NT2/D1 (cell line): ENCODE data around the gene CCDC186.

Experiments
- DNase-seq: peaks from one replicate; pipeline ENCODE4 v3.0.0-alpha.2; 2011; ENCODE audit warnings: low read depth, low spot score
- H3K27me3 ChIP-seq: 2 replicates; pipeline ENCODE4 v1.6.0; 2011; ENCODE audit warnings: mild to moderate bottlenecking; ENCODE audit not compliant: insufficient read length, insufficient read depth
- H3K36me3 ChIP-seq: 2 replicates; pipeline ENCODE4 v1.6.1; 2011; ENCODE audit warnings: mild to moderate bottlenecking, low read length, mixed read lengths; ENCODE audit not compliant: insufficient read depth, insufficient read length
- H3K4me1 ChIP-seq: 2 replicates; pipeline ENCODE4 v1.5.1; 2011; ENCODE audit not compliant: insufficient read depth, insufficient read length
- H3K4me3 ChIP-seq: 2 replicates; pipeline ENCODE4 v1.5.1; 2011; ENCODE audit warnings: low read depth; ENCODE audit not compliant: insufficient read length
- H3K9ac ChIP-seq: 2 replicates; pipeline ENCODE4 v1.6.0; 2011; ENCODE audit warnings: low read depth; ENCODE audit not compliant: insufficient read length
- H3K9me3 ChIP-seq: 2 replicates; pipeline ENCODE4 v1.5.1; 2011; ENCODE audit warnings: mild to moderate bottlenecking, low read length; ENCODE audit not compliant: insufficient read depth
- SUZ12 ChIP-seq: IDR thresholded peaks from 2 replicates; pipeline ENCODE4 v1.6.1; 2011; ENCODE audit not compliant: insufficient read length, insufficient read depth; ENCODE audit errors: extremely low read depth
- YY1 ChIP-seq: IDR thresholded peaks from 2 replicates; pipeline ENCODE4 v1.6.1; 2011; ENCODE audit not compliant: insufficient read length, insufficient read depth
- ZNF274 ChIP-seq: IDR thresholded peaks from 2 replicates; pipeline ENCODE4 v1.6.1; 2011; ENCODE audit warnings: mild to moderate bottlenecking, low read depth, low read length

CCDC186 gene

DNA sequence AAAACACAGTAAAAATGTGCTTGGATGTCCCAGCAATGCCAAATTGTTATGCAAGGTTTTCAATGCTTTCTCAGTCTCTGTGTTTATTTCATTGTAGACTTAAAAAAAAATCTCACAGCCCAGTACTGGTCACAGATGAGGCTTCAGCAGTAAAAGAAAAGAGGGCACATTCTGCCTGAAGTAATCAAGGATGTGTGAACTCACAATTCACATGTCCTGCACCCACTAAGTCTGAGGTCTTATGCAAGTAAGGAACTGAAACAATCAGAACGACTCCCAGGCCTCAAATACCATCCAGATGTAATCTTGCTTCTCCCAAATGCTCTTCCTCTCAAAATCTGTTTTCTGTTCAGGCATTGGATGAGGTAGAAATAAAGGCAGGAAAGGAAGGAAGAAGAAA is 96.7 kb downstream of the CCDC186 start:
- Histone ChIP-seq H3K9ac (no peak overlapping the region), H3K9me3 (no peaks in the 10 kb centered on the region), H3K4me3 (no peak overlapping the region), H3K27me3 (no peaks in the 10 kb centered on the region), H3K36me3 (no peaks in the 10 kb centered on the region), H3K4me1 (no peaks in the 10 kb centered on the region)
- DNase-seq, result no peak
- no peak for TF ChIP-seq YY1
- no peak for TF ChIP-seq ZNF274
- TF ChIP-seq SUZ12, result no peak

DNA sequence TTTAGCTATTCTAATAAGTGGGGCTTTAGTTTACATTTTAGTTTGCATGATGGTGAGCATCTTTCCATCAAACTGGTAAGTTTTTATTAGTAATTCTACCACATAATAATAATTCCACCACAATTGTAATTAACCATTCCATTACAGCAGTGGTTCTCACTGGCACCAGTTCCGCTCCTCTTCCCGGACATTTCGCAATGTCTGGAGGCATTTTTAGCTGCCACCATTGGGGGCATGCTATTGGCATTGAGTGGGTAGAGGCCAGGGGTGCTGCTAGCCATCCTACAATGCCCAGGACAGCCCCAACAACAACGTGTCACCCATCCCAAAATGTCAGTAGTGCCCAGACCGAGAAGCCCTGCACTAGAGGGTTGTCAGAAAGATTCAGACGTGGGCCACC is 98.9 kb downstream of the CCDC186 start:
- no peaks in the 10 kb centered on the region for H3K27me3 ChIP-seq
- TF ChIP-seq SUZ12 (no peak), YY1 (no peak), ZNF274 (no peak)
- no peaks in the 10 kb centered on the region for H3K4me1 ChIP-seq

DNA sequence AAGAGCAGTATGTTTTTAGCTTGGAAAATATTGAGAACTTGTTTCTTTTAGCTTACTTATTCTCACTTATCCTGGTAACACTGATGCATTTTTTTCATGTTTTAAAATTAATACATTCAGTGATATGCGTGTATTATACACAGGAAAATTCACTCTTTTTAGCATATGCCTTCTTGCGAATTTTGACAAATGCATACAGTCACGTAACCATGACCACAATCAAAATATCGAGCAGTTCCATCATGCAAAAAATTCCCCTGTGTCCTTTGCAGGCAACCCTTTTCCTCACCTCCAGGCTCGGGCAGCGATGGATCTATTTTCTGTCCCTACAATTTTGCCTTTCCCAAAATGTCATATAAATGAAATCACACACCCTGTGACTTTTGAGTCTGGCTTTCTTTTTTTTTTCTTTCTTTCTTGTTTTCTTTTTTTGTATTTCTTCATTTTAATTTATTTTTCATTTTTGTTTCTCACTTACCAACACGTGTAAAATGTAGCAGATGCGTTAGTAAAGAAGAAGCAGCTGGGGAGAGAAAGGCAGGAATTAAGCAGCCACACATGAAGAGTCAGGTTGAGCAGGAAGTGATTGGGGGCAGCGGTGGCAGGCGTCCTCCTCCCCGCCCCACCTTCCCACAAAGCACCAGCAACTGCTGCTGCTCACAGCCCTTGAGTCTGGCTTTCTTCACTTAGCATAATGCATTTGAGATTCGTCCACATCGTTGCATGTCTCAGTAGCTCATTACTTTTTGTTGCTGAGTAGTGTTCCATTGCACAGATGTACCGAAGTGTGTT is 100.4 kb downstream of the CCDC186 start:
- TF ChIP-seq YY1, result no peak
- TF ChIP-seq SUZ12, result no peak
- no peak for TF ChIP-seq ZNF274

More for the DNA sequence above, 98.9 kb downstream of the CCDC186 start:
- DNase-seq, result no peak
- H3K9ac ChIP-seq, result no peak overlapping the region
- H3K4me3 ChIP-seq, result no peak overlapping the region
- H3K36me3 ChIP-seq, result no peaks in the 10 kb centered on the region
- no peaks in the 10 kb centered on the region for H3K9me3 ChIP-seq

DNA sequence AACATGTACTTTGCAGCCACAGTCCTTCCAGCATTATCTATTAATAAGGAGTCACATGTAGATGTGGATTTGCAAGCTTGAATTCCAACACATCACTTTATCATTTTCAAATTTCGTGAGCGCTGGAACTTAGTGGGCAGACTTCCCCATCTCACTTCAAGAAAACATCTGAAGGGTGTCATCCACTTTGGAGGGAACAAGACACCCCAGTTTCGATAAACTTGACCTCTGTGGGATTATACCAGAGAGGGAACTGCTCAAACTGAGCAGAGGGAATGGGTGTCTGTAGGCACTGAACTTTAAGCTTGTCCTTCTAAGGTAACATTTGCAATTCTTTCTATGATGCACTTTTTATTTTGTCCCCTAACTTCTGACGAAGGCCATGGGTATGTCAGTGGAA is 102.8 kb downstream of the CCDC186 start:
- H3K27me3 ChIP-seq, result no peaks in the 10 kb centered on the region
- no peaks in the 10 kb centered on the region for H3K4me1 ChIP-seq
- no peaks in the 10 kb centered on the region for H3K9me3 ChIP-seq
- H3K4me3 ChIP-seq, result no peak overlapping the region
- TF ChIP-seq ZNF274 (no peak), SUZ12 (no peak), YY1 (no peak)
- H3K9ac ChIP-seq, result no peak overlapping the region
- DNase-seq, result no peak
- H3K36me3 ChIP-seq, result no peaks in the 10 kb centered on the region

More for the DNA sequence above, 100.4 kb downstream of the CCDC186 start:
- H3K4me1 ChIP-seq, result no peaks in the 10 kb centered on the region
- H3K9ac ChIP-seq, result no peak overlapping the region
- no peak overlapping the region for H3K4me3 ChIP-seq
- DNase-seq, result no peak
- no peaks in the 10 kb centered on the region for H3K9me3 ChIP-seq
- no peaks in the 10 kb centered on the region for H3K36me3 ChIP-seq
- no peaks in the 10 kb centered on the region for H3K27me3 ChIP-seq
